Caki2 (cell line): Measurements from ENCODE around the gene RAB30. TPM values are rescaled to one million over a fixed set of nuclear protein-coding genes. Genes with fewer than 3 reads are reported as not detected.

Source experiments
- DNase-seq: peaks from one replicate; pipeline ENCODE4 v3.0.0-alpha.2; 2015; ENCODE audit warnings: low read depth
- in situ Hi-C: cut with HindIII; loops from 2 replicates; pipeline ENCODE4 v1.10.0; 2016; ENCODE audit warnings: low sequenced_read_pairs, low pct_unique_long_range_greater_than_20kb, mixed read lengths
- total RNA-seq: library from RNA; depleted of rRNA; stranded (reverse); fragments of >200 nt; shearing (Covaris generic); gene quantifications from 2 replicates; pipeline ENCODE4 v1.2.3, GENCODE V29; 2014; ENCODE audit warnings: low replicate concordance; rRNA removed

RAB30 gene, protein sequence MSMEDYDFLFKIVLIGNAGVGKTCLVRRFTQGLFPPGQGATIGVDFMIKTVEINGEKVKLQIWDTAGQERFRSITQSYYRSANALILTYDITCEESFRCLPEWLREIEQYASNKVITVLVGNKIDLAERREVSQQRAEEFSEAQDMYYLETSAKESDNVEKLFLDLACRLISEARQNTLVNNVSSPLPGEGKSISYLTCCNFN
- 3.2 and 5.6 TPM in 2 replicates for total RNA-seq

DNA sequence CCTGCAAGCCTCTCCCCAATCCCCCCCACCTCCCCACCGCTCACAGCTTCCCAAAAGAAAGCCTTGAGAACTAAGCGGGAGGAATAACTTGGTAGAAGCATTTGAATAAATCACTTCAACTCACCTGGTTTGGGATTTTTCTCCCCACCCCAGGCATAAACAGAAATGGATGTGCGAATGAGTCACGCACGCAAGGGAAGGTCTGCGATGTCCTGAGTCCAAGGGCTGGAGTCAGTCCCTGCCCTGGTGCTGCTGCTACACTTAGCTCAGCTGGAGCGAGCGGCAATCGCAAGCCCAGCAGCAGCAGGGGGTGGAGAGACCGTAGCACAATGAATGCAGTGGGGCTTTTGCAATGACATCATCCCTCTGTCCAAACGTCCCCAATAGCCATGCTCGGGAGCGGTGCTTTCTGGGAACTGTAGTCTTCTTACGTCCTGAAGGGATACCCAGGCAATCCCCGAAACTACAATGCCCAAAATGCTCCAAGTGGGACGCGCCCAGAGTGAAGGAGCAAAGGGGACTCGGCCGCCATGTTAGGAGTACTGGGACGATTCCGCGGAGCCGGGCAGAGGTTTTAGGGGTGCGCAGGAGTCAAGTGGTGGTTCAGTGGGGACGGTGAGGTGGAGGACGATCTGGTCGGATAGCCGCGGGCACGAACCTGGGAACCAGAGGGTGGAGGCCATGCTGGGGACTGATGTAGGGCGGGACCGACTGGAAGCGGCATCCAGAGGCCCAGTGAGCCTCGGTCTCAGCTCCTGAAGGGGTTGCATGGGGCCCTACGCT, at the start of gene RAB30:
TSS of gene RAB30 (minus strand) at position 331 of the 783 bp plus-strand sequence. CDS start 74,581 bp downstream, outside the sequence.
- peak; percentile 96 for DNase-seq
- in situ Hi-C loops, result no loop called here

DNA sequence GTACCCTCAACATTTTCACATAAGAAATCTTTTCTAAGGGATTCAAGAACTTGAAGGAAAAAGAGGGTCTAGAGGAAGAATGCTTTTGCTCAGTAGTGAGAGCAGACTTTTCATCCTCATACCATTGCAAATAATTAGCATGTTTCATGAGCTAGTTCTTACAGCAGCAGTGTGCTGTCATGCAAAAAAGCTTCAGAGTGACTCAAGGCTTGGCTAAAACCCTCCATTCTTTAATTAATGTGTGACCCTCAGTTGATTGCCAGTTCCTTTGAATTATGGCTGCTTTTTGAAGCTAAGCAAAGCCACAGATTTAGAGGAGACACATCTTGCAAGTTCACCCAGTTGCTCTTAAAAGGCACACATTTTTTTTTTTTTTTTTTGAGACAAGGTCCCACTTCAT, 48.6 kb upstream of the RAB30 start:
- DNase-seq, result no peak
- in situ Hi-C loops, result no loop called here

DNA sequence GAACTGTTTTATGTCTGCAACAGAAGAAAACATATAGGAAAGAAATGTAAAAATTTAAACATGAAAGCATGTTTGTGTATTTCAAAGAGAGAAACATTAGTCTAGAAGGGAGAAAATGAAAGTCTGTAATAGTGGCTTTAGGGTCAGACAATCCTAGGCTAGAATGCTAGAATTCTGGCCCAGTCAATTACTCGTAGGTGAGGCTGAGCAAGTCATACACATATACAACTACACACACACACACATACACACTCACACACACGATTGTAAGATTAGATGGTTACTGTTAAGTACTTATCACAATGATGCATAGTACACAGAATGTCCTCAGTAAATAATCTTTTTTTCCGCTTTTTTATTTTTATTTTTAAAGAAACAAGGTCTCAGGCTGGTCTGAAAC, 47.5 kb upstream of the RAB30 start:
- DNase-seq, result no peak
- in situ Hi-C loops, result no loop called here

DNA sequence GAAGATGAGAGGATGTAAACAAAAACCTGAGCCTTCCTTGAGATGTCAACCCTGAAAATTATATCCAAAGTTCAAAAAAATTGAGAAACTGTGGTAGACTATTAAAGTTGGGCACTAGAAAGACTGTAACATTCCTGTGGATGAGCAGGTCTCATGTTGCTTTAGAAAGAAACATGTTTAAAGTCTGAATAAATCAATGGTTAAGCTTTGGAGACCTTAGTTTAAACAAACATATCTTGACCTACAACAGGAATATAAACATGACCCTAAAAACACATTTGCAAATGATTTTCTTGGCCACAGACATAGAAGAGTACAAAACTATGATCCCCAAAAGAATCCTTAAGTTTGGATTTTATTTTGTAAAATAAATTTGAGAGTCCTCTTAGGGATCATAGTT, 47.1 kb upstream of the RAB30 start:
- no peak for DNase-seq
- in situ Hi-C loops, result no loop called here

DNA sequence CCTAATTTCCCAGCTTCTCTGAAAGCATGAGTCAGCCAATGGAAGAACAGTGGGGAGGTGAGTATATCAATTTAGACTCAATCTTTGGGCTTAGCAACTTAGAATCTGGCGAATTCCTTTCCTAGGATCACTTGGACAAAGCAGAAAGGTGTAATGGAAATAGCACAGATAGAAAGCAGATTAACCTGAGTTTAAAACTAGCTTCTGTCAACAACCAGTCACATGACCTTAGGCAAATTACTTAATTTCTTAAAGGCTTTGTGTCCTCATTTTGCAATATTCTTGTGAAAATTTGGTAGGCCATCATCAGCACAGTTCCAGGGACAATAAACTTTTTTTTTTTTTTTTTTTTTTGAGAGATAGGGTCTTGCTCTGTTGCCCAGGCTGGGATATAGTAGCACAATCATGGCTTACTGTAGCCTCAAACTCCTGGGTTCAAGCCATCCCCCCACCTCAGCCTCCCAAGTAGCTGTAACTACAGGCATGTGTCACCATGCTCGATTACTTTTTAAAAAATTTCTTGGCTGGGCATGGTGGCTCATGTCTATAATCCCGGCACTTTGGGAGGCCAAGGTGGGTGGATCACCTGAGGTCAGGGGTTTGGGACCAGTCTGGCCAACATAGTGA, 44.4 kb upstream of the RAB30 start:
- in situ Hi-C loops, result no loop called here
- DNase-seq, result no peak

DNA sequence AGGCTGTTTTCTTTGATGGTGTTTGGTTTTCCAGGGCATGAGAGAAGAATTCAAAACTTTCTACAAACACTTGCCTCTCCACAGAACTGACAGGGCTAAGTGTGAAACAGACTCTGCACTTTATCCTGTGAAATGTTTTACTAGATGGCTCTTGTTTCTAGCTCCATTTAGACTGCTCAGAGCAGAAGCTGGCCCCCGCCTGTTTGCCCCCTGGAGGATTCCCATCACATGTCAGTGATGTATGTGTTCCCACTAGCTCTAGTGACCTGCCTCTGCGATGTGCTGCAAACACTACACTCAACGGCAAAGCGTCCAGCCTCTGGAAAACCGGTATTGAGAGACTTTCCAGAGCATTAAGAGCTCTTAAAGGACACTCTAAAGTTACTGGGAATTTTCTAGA, 43.9 kb upstream of the RAB30 start:
- no peak for DNase-seq
- in situ Hi-C loops, result no loop called here

DNA sequence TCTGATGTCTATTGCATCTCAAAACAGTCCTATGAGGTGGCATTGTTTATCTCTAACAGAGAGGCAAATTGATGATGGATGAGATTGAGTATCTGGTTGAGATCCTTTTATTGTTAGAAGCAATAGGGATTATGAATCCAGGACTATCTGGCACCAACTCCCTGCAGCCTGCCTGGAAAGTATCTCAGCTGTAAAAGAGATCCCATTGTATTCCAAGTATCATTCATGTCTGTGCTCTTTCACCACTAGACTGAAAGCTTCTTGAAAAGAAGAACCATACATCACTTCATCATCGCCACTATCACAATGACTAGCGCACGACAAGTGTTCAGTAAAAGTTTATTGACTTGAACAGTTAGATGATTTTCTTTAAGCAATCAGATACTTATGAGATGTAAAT, 43.3 kb upstream of the RAB30 start:
- in situ Hi-C loops, result no loop called here
- DNase-seq, result no peak

DNA sequence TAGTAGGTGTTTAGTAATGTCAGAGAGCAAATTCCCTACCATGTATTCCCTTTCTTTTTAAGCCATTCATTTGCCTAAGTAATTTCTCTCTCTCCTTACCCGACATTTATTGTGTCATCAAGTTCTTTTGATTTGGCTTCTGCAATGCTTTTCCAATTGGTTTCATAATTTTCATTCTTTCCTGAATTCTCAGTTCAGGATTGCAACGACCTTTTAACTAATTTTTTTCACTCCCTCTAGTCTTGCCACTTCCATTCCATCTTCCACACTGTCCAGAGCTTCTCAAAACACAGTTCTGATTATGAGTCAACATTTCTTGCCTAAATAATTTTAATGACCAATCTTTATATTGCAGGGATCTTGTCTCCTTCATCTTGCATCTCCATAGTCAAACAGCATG, 41.2 kb upstream of the RAB30 start:
- in situ Hi-C loops, result no loop called here
- no peak for DNase-seq

DNA sequence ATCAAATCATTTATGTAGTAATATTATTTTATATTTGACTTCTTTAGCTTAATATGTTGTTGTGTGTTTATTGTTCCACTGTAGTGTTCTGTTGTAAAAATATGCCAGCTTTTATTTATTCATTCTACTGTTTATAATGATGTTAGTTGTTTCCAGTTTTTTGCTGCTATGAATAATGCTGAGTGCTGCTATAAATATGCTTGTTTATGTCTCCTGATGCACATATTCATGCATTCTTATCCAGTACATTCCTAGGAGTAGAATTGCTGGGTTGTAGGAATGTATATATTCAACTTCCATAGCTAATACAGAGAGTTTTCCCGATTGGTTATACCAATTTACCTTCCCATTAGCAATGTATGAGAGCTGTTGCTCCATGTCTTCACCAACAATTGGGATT, 33.5 kb upstream of the RAB30 start:
- no peak for DNase-seq
- in situ Hi-C loops, result no loop called here

DNA sequence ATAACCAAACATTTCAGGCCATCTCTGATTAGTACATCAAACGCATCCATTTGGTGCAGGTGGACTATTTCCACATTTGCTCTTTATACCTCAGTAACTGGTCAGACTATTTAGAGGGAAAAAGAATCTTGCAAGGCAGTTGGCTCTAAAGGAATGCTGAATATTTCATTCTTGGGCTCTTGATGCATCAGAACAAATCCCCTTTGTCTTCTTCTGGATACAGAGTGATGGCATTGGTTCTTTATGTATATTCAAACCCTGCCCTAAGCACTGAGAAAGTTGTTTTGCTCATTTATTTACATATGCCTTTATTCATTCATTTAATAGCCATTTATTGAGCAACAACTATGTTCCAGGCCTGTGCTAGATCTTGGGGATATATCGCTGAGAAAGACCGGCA, 31.1 kb upstream of the RAB30 start:
- no peak for DNase-seq
- in situ Hi-C loops, result no loop called here

DNA sequence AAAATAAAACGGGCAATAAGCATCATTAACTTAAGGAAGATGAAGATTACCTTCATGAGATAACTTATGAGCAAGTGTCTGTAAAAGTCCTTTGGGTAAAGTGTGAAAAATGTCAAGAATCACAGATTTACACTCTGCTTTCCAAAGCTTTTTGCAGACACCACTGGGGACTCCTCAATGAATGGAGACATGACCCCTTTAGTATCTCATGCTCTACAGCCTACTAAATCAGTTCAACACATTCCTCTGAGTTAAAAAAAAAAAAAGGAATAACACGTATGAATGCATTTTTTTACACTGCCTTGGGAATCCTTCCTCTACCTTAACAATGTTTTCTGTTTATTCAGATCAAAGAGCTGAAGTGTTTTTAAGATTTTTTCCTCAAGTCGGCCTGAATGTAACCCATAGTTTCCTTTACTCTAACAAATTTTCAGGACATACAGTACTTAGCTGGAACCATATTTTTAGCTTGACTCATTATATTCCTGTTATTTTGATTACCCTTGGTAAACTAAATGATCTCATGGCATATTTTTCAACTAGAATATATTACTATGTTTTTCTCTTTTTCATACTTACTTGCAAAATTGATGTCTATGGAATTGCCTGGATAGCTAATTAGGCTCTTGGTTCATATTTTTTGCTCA, 25.9 kb upstream of the RAB30 start:
- in situ Hi-C loops, result no loop called here
- DNase-seq, result no peak

DNA sequence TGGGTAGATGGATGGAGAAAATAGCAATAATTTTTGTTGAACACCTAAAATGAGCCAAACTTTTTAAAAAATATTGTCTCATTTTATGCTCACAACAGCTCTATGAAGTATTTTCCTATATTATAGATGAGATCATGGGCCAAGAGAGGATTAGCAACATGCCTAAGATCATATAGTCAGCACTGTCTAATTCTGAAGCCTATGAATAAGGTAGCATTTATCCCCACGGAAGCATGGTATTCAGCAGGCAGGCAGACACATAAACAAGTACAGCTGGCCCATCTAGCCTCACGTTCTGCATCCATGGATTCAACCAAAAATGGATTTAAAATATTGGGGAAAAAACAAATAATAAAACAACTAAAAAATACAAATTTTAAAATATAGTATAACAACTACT, 21.9 kb upstream of the RAB30 start:
- in situ Hi-C loops, result no loop called here
- no peak for DNase-seq

DNA sequence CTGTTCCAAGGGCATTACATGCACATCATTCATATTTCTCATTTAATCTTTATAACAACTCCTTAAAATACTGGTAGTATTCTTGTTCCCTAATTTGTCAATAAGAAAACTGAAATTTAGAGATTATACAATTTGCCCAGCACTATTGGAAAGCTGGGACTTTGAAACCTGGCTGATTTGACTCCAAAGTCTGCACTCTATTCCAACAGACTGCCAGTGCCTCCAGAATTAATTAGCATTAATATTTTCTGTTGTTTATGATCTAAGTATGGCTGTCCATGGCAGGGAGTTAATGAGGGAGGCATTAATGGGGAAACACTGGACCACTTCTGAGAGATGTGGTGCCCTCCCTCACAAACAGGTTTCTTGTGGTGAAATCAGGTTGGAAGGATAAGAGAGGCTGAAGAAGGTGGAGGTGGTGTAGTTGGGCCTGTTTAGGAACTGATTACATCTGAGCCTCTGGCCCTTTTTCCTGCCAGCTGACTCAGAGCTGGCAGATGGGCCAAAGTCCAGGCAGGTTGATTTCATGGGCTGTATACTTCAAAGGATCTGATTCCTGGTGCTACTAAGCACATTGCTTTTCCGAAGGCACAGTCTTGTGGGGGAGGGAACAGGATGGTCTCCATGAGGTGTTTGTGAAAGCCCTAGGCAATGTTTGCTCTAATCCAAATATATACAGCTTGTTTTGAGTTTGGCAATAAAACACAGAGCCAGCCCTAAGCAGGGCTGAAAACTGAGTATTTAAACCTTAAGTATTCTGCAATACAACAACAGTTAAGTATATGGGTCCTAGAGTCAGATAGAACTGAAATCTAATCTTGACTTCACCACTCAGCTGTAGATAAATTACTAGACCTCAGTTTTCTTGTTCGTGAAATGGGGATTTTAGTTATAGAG, 21.0 kb upstream of the RAB30 start:
- DNase-seq, result peak; percentile 20
- in situ Hi-C loops, result no loop called here

DNA sequence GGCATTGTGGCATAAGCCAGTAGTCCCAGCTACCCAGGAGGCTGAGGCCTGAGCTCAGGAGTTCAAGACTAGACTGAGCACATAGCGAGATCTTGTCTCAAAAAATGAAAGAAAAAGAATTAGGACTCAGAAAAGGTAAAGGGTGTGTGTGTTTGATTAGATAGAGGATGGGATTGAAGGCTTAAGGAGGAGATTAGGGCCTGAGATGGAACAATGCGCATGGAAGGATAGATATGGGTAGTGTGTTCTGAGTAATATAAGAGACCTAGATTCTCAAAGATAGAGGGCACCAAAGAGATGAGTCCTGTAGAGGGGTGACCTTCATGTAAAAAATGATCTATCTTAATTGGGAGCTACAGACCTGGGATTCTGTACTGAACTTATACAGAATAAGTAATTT, 17.3 kb upstream of the RAB30 start:
- in situ Hi-C loops, result no loop called here
- DNase-seq, result no peak

DNA sequence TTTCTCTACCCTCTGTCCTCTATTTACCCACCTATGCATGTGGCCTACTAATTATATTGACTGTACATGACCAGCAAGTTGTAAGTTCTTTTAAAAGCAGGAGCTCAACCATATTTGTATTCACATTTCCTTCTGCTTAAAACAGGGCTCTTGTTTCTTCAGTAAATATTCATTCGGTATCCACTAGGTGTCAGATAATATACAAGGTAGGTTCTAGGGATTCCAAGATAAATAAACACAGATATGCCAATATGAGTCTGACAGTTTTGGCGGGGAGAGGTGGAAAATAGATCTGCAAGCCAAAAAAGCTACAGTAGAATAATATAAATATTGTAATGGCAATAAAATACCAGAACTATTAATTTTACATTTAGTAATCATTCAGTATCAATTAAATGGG, 15.3 kb upstream of the RAB30 start:
- DNase-seq, result peak; percentile 16
- in situ Hi-C loops, result no loop called here

DNA sequence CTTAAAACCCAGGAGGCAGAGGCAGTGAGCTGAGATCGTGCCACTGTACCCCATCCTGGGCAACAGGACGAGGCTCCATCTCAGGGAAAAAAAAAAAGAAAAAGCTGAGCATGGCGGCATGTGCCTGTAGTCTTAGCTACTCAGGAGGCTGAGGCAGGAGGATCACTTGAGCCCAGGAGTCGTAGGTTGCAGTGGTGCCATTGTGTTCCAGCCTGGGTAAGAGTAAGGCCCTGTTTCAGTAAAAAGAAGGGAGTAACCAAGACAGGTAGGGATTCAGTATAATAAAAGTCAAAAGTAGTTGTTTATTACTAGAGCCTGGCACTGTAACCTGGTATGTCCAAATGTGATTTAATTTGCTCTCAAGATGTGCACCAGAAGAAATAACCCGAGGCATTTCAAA, 8.1 kb upstream of the RAB30 start:
- DNase-seq, result no peak
- in situ Hi-C loops, result no loop called here

DNA sequence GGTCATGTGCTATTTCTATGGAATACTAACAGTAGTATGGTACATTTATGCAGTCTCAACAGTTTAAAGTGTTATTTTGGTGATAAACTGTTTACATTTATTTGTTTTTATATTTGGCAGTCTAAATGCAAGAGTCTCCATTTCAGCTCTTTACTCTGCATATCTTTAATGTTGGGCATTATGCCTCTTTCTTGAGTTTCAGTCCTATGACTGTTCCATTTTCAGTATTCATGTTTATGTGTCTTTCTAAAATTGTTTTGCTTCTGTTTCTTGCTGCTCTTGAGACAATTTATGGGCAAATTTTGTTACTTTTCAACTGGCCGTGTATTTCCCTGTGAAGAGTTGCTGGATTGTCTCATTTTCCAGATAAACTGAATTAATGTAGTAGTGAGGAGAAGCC, 6.6 kb upstream of the RAB30 start:
- no peak for DNase-seq
- in situ Hi-C loops, result no loop called here

DNA sequence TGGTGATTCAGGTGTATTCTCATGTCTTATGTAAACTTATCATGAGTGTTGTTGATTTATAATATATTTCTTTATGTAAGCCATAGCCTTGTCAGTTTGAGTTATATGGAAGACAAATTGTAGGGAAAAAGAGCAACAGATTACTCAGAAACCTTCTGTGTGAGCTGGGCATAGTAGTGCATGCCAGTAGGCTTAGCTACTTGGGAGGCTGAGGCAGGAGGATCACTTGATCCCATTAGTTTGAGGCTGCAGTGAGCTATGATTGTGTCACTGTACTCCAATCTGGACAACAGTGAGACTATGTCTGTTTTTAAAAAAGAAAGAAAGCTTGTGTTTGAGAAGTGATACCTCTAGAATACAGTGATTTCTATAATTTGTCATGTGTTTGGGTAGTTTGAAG, 2.2 kb upstream of the RAB30 start:
- DNase-seq, result no peak
- in situ Hi-C loops, result no loop called here
